GM19043 (cell line): ENCODE measurements around the gene PFDN5.
"Not testable (repeated sequence)": the region's sequence is repeated elsewhere in the genome, so short reads cannot be mapped to it uniquely, and the experiment has no call there.

ENCODE experiments used
- ATAC-seq: cut with Tn5 transposase; IDR thresholded peaks from one replicate; pipeline ENCODE4 v1.9.1; 2021; ENCODE audit warnings: low read depth; ENCODE audit not compliant: unreplicated experiment

PFDN5 gene

GRCh38 chr12:53325511-53326061 lies 30.2 kb downstream of the PFDN5 start:
- no peak for ATAC-seq

- ATAC-seq: no peak
Measured at GRCh38 chr12:53326460-53327185, 31.3 kb downstream of the PFDN5 start.

- ATAC-seq: no peak
Measured at GRCh38 chr12:53327435-53328042, 32.2 kb downstream of the PFDN5 start.

- ATAC-seq: no peak
Measured at GRCh38 chr12:53328043-53328435, 32.7 kb downstream of the PFDN5 start.

GRCh38 chr12:53330671-53331070 lies 35.3 kb downstream of the PFDN5 start:
- ATAC-seq: no peak

- ATAC-seq: not testable (repeated sequence)
Measured at GRCh38 chr12:53332339-53332738, 37.0 kb downstream of the PFDN5 start.

GRCh38 chr12:53332744-53333143 lies 37.4 kb downstream of the PFDN5 start:
- ATAC-seq: no peak

- no peak for ATAC-seq
Measured at GRCh38 chr12:53333289-53333688, 37.9 kb downstream of the PFDN5 start.

GRCh38 chr12:53333845-53334244 lies 38.5 kb downstream of the PFDN5 start:
- ATAC-seq: no peak

GRCh38 chr12:53334822-53335221 lies 39.5 kb downstream of the PFDN5 start:
- no peak for ATAC-seq

GRCh38 chr12:53336181-53336681 lies 40.9 kb downstream of the PFDN5 start, which contains the start of gene SP7:
TSS of gene SP7 (minus strand) at chr12:53336354. CDS start at chr12:53335646, 708 bp downstream.
- ATAC-seq: no peak

GRCh38 chr12:53338017-53338416 lies 42.7 kb downstream of the PFDN5 start:
- no peak for ATAC-seq

GRCh38 chr12:53338916-53339315 lies 43.6 kb downstream of the PFDN5 start:
- ATAC-seq: no peak

GRCh38 chr12:53340398-53340797 lies 45.1 kb downstream of the PFDN5 start:
- ATAC-seq: no peak

GRCh38 chr12:53343449-53343848 lies 48.1 kb downstream of the PFDN5 start:
- no peak for ATAC-seq

GRCh38 chr12:53343969-53344368 lies 48.6 kb downstream of the PFDN5 start:
- ATAC-seq: no peak

GRCh38 chr12:53344487-53344823 lies 49.1 kb downstream of the PFDN5 start:
- no peak for ATAC-seq

- no peak for ATAC-seq
Measured at GRCh38 chr12:53344824-53345485, 49.6 kb downstream of the PFDN5 start.

- no peak for ATAC-seq
Measured at GRCh38 chr12:53345486-53346188, 50.3 kb downstream of the PFDN5 start.

GRCh38 chr12:53346491-53346890 lies 51.1 kb downstream of the PFDN5 start:
- no peak for ATAC-seq

GRCh38 chr12:53347905-53348304 lies 52.6 kb downstream of the PFDN5 start:
- no peak for ATAC-seq
